ENCODE results near the gene AOAH.

- TF ChIP-seq, protein P1, sequence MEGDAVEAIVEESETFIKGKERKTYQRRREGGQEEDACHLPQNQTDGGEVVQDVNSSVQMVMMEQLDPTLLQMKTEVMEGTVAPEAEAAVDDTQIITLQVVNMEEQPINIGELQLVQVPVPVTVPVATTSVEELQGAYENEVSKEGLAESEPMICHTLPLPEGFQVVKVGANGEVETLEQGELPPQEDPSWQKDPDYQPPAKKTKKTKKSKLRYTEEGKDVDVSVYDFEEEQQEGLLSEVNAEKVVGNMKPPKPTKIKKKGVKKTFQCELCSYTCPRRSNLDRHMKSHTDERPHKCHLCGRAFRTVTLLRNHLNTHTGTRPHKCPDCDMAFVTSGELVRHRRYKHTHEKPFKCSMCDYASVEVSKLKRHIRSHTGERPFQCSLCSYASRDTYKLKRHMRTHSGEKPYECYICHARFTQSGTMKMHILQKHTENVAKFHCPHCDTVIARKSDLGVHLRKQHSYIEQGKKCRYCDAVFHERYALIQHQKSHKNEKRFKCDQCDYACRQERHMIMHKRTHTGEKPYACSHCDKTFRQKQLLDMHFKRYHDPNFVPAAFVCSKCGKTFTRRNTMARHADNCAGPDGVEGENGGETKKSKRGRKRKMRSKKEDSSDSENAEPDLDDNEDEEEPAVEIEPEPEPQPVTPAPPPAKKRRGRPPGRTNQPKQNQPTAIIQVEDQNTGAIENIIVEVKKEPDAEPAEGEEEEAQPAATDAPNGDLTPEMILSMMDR (IDR thresholded peaks at IDR 0.05): no peak
- TF ChIP-seq POLR2A (IDR thresholded peaks at IDR 0.05): no peak
These were observed 40.5 kb downstream of the AOAH start for GRCh38 chr7:36683695-36684357.

Measured in heart left ventricle (tissue), 13 donors.